HFFc6 (cell line): ENCODE measurements around the gene SEBOX. TPM values are rescaled to one million over a fixed set of nuclear protein-coding genes. Genes with fewer than 3 reads are reported as not detected.

Source experiments
- DNase-seq: peaks from one replicate; pipeline ENCODE4 v3.0.0-alpha.2; 2018
- H3K27ac Mint-ChIP-seq: 2 replicates; pipeline ENCODE4 v1.8.0; 2020; ENCODE audit warnings: mild to moderate bottlenecking, mixed read lengths
- H3K27me3 Mint-ChIP-seq: 2 replicates; pipeline ENCODE4 v1.8.0; 2021; ENCODE audit warnings: mild to moderate bottlenecking, moderate library complexity, mixed read lengths; ENCODE audit not compliant: insufficient read depth
- H3K36me3 Mint-ChIP-seq: 2 replicates; pipeline ENCODE4 v1.8.0; 2021; ENCODE audit warnings: low read depth, mixed read lengths
- H3K4me1 Mint-ChIP-seq: 2 replicates; pipeline ENCODE4 v1.8.0; 2020; ENCODE audit warnings: low read depth, mixed read lengths
- H3K4me3 Mint-ChIP-seq: 2 replicates; pipeline ENCODE4 v1.8.0; 2020; ENCODE audit warnings: mild to moderate bottlenecking, moderate library complexity, mixed read lengths
- H3K9me3 Mint-ChIP-seq: 2 replicates; pipeline ENCODE4 v1.8.0; 2020; ENCODE audit warnings: mild to moderate bottlenecking, mixed read lengths
- total RNA-seq, 6 experiments: library from RNA; stranded (reverse); fragmentation: NEBNext Ultra II Directional; extraction: Animal tissue kit (Norgen Biotek cat#: 25700); gene quantifications; 2 replicates in 1 of 6; 3 replicates in 5 of 6; pipeline ENCODE4 v1.2.3, GENCODE V29; 2021
- TF ChIP-seq, protein P1 (sequence below): fragments of 200-600 bp; sonication (generic); IDR thresholded peaks from 2 replicates; pipeline ENCODE4 v1.5.0; 2021; ENCODE audit warnings: antibody characterized with exemption, mild to moderate bottlenecking

The SEBOX gene
- total RNA-seq, 6 experiments from 2014 or later = not detected

DNA sequence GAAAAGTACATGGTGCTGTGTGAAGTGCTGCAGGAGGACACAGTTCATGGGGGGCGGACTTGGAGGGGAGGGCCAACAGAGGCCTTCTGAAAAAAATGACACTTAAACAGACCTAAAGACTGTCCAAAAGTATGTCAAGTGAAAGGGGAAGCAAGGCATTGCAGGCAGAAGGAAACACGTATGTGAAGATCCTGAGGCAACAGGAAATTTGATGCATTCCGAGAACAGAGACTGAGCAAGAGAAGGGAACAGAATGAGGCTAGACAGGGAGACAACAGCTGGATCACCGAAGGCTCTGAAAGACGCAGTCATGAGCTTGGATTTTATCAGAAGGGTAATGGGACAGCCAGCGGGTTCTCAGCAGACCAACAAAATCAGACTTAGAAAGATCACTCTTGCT, 30.8 kb downstream of the SEBOX start:
- H3K4me1 Mint-ChIP-seq = peaks cover 54% of the 10 kb centered on the region
- no peak for DNase-seq
- H3K27ac Mint-ChIP-seq = peak overlapping the region; percentile 99
- no peaks in the 10 kb centered on the region for H3K9me3 Mint-ChIP-seq
- peaks cover 20% of the 10 kb centered on the region for H3K36me3 Mint-ChIP-seq
- H3K4me3 Mint-ChIP-seq = peak overlapping the region; percentile 98
- TF ChIP-seq, protein P1, sequence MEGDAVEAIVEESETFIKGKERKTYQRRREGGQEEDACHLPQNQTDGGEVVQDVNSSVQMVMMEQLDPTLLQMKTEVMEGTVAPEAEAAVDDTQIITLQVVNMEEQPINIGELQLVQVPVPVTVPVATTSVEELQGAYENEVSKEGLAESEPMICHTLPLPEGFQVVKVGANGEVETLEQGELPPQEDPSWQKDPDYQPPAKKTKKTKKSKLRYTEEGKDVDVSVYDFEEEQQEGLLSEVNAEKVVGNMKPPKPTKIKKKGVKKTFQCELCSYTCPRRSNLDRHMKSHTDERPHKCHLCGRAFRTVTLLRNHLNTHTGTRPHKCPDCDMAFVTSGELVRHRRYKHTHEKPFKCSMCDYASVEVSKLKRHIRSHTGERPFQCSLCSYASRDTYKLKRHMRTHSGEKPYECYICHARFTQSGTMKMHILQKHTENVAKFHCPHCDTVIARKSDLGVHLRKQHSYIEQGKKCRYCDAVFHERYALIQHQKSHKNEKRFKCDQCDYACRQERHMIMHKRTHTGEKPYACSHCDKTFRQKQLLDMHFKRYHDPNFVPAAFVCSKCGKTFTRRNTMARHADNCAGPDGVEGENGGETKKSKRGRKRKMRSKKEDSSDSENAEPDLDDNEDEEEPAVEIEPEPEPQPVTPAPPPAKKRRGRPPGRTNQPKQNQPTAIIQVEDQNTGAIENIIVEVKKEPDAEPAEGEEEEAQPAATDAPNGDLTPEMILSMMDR = no peak
- peaks cover 2% of the 10 kb centered on the region for H3K27me3 Mint-ChIP-seq

DNA sequence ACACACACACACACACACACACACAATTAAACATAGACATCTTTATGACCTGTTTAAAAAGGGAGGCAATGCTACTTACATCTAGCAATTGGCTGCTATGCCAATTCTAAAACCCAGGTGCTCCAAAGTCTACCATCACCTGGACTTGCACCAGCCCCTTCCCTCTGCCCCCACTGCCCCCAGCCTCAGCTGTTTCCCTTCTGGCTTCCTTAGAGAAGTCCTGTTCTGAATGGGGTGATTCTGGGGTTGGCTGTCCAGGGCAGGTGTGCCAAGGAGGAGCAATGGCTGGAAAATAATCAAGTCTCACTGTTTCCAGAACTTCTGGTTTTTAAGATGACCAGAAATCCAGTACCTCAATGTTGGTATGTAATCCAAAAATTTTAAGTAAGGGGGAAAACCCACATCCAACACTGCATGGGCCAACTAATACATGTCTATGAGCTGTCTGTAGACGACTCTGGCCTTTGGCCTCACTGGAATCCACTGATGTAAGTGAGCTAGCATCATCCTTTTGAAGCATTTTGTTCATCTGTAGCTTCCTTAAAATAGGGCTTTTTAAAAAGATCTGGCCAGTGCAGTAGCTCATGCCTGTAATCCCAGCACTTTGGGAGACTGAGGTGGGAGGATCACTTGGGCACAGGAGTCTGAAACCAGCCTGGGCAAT, 31.8 kb downstream of the SEBOX start:
- DNase-seq = no peak
- H3K36me3 Mint-ChIP-seq = peaks cover 23% of the 10 kb centered on the region
- peaks cover 54% of the 10 kb centered on the region for H3K4me1 Mint-ChIP-seq
- peak overlapping the region; percentile 99; the same call in 1 of the 2 replicates for H3K27ac Mint-ChIP-seq
- peaks cover 2% of the 10 kb centered on the region for H3K27me3 Mint-ChIP-seq
- H3K9me3 Mint-ChIP-seq = no peaks in the 10 kb centered on the region
- TF ChIP-seq, protein P1 = no peak
- peak overlapping the region; percentile 98; the same call in 1 of the 2 replicates for H3K4me3 Mint-ChIP-seq

DNA sequence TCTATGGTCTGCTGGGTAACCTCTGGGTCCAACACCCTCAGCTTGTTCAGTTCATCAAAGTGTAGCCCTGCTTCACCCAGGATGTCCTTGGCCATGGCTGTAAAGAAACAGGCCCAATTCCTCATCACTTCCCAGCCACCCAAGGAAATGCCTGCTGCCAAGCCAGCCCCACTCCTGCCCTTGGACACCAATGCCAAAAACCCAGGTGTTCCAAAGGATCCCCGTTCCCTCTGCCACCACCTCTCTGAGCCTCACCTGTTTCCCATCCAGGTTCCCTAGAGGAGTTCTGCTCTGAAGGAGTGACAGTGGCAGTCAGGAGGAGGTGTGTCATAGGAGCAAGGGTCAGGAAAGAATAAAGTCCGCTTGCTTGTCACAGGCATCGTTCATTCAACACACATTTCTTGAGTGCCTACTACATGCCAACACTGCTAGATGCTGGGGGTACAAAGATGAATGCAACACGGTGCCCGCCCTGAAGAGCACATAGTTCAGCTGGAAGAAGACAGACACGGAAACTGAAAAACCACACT, 33.0 kb downstream of the SEBOX start:
- DNase-seq = no peak
- H3K9me3 Mint-ChIP-seq = no peaks in the 10 kb centered on the region
- H3K36me3 Mint-ChIP-seq = peaks cover 19% of the 10 kb centered on the region
- no peak overlapping the region for H3K27ac Mint-ChIP-seq
- TF ChIP-seq, protein P1 = no peak
- H3K27me3 Mint-ChIP-seq = no peaks in the 10 kb centered on the region; the same call in 1 of the 2 replicates
- no peak overlapping the region for H3K4me3 Mint-ChIP-seq
- peaks cover 53% of the 10 kb centered on the region for H3K4me1 Mint-ChIP-seq

DNA sequence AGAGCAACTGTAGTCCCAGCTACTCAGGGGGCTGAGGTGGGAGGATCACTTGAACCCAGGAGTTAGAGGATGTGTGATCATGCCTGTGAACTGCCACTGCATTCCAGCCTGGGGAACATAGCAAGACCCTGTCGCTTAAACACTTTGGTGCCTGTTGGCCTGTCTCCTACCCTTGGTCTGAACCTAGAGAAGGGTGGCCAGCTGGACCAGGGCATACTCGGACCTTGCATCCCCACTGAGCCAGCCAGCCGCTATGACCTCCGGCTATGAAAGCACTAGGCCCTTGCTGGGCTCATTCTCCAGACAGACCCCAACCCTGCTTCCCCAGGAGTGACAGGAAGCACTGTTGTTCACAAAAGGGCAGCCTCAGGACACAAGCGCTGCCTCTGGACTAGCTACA, 34.3 kb downstream of the SEBOX start:
- H3K27ac Mint-ChIP-seq = no peak overlapping the region
- H3K27me3 Mint-ChIP-seq = no peaks in the 10 kb centered on the region; the same call in 1 of the 2 replicates
- H3K9me3 Mint-ChIP-seq = no peaks in the 10 kb centered on the region
- no peak overlapping the region for H3K4me3 Mint-ChIP-seq
- peaks cover 47% of the 10 kb centered on the region for H3K4me1 Mint-ChIP-seq
- no peak for DNase-seq
- H3K36me3 Mint-ChIP-seq = peaks cover 23% of the 10 kb centered on the region; the same call in 1 of the 2 replicates
- TF ChIP-seq, protein P1 = no peak

DNA sequence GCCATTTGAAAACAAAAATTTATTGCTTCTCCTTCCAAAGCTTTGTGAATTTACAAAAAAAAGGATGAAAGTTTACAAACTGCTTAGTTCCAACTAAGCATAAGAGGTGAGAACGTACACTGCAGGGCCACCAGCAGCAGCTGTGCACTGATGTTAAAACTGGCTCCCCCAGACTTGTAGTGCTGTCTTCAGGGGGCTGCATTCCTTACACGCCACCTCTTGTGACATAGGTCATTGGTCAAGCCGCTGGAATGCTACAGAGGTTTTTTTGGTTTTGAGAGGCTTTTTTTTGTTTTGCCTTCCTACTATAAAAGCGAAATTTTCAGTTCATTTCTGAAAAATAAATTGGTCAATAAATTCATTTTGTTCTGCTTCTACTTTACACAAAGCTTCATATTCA, 36.7 kb downstream of the SEBOX start:
- no peaks in the 10 kb centered on the region for H3K9me3 Mint-ChIP-seq
- no peaks in the 10 kb centered on the region; the same call in 1 of the 2 replicates for H3K27me3 Mint-ChIP-seq
- TF ChIP-seq, protein P1 = no peak
- peaks cover 23% of the 10 kb centered on the region; the same call in 1 of the 2 replicates for H3K36me3 Mint-ChIP-seq
- no peak overlapping the region for H3K4me3 Mint-ChIP-seq
- H3K4me1 Mint-ChIP-seq = peaks cover 31% of the 10 kb centered on the region
- no peak for DNase-seq
- H3K27ac Mint-ChIP-seq = peak overlapping the region; percentile 21; the same call in 1 of the 2 replicates
